Kidney (tissue), 14 donors: ENCODE data around the gene ZMIZ2. TPM values are rescaled to one million over a fixed set of nuclear protein-coding genes. Genes with fewer than 3 reads are reported as not detected.

Experiments
- DNase-seq, 5 donors: peaks; one replicate each; pipeline ENCODE4 v3.0.0-alpha.2; 2013 to 2020
- FAIRE-seq: peaks from 2 replicates; lab custom pipeline; 2012; peaks lifted over from hg19 to GRCh38; lab: Jason Lieb, UNC
- H3K27ac ChIP-seq, 2 donors: one replicate each; pipeline ENCODE4 v1.7.0; 2013; ENCODE audit warnings: low read depth in 2 of 2, low read length in 2 of 2, inconsistent platforms in 1 of 2
- H3K27me3 ChIP-seq: one replicate; pipeline ENCODE4 v1.7.1; 2013; ENCODE audit warnings: low read length, inconsistent platforms; ENCODE audit not compliant: control insufficient read depth, insufficient read depth
- H3K36me3 ChIP-seq, 3 donors: one replicate each; pipeline versions ENCODE4 v1.7.0 to v1.7.1; 2013; ENCODE audit warnings: low read length in 3 of 3, control low read depth in 1 of 3, inconsistent platforms in 1 of 3; ENCODE audit not compliant: insufficient read depth in 3 of 3, control insufficient read depth in 2 of 3
- H3K4me1 ChIP-seq, 3 donors: one replicate each; pipeline versions ENCODE4 v1.7.0 to v1.7.1; 2013; ENCODE audit warnings: low read length in 3 of 3, inconsistent platforms in 1 of 3, low read depth in 1 of 3; ENCODE audit not compliant: control insufficient read depth in 2 of 3, insufficient read depth in 2 of 3
- H3K4me3 ChIP-seq, 3 donors: one replicate each; pipeline versions ENCODE4 v1.7.0 to v1.8.1; 2013; ENCODE audit warnings: low read length in 3 of 3, control low read depth in 1 of 3, inconsistent platforms in 1 of 3
- H3K9ac ChIP-seq, 3 donors: one replicate each; pipeline versions ENCODE4 v1.7.0 to v1.7.1; 2013; ENCODE audit warnings: low read length in 3 of 3, control low read depth in 1 of 3, inconsistent platforms in 1 of 3
- H3K9me3 ChIP-seq, 3 donors: one replicate each; pipeline versions ENCODE4 v1.7.0 to v1.7.1; 2013; ENCODE audit warnings: low read length in 3 of 3, control low read depth in 1 of 3, inconsistent platforms in 1 of 3; ENCODE audit not compliant: control insufficient read depth in 2 of 3, insufficient read depth in 1 of 3
- intact Hi-C: fragments of 100-400 bp; cut with DNase I; formaldehyde crosslinking; loops from one replicate; pipeline ENCODE4 v1.11.1; 2022
- polyA plus RNA-seq: library from polyadenylated mRNA; stranded (reverse); fragments of 350-450 nt; fragmentation: Illumina TruSeq; extraction: RNeasy Lipid Tissue Mini Kit (QIAGEN cat#74804); gene quantifications from one replicate; pipeline ENCODE4 v1.2.3, GENCODE V29; 2014; ENCODE audit warnings: low read depth, low replicate concordance; ENCODE audit not compliant: insufficient read depth
- total RNA-seq: library from RNA; stranded (reverse); fragmentation: NEBNext Ultra II Directional; extraction: Animal tissue kit (Norgen Biotek cat#: 25700); gene quantifications from one replicate; pipeline ENCODE4 v1.2.1, GENCODE V29; 2021
- TF ChIP-seq, protein P1 (sequence below): IDR thresholded peaks from 3 replicates; pipeline ENCODE4 v1.5.1; 2012; ENCODE audit warnings: mild to moderate bottlenecking, moderate library complexity, borderline replicate concordance; ENCODE audit not compliant: insufficient read depth; ENCODE audit errors: extremely low read depth
- donor health status: control.
- donor health status: control.
- donor health status: control.
- donor health status: control.
- donor health status: control.
- donor health status: DM: yes; HTN: yes; CAD: no.
- donor health status: Normal renal cell carcinoma (clear cell type).

The ZMIZ2 gene
- total and polyA plus RNA-seq, 2 donors from 2014 or later = 30.5 to 127 TPM

DNA sequence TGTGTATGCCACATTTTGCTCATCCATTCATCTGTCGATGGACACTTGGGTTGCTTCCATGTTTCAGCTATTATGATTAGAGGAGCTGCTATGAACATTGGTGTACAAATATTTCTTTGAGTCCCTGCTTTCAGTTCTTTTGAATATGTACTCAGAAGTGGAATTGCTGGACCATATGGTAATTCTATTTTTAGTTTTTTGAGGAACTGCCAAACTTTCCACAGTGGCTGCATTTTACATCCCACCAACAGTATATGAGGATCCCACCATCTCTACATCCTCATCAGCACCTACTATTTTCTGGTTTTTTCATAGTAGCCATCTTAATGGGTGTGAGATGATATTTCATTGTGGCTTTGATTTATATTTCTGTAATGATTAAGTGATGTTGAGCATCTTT is 44.7 kb upstream of the ZMIZ2 start:
- peak in 1 of 5 donors; percentile 9 for DNase-seq
- TF ChIP-seq, protein P1, sequence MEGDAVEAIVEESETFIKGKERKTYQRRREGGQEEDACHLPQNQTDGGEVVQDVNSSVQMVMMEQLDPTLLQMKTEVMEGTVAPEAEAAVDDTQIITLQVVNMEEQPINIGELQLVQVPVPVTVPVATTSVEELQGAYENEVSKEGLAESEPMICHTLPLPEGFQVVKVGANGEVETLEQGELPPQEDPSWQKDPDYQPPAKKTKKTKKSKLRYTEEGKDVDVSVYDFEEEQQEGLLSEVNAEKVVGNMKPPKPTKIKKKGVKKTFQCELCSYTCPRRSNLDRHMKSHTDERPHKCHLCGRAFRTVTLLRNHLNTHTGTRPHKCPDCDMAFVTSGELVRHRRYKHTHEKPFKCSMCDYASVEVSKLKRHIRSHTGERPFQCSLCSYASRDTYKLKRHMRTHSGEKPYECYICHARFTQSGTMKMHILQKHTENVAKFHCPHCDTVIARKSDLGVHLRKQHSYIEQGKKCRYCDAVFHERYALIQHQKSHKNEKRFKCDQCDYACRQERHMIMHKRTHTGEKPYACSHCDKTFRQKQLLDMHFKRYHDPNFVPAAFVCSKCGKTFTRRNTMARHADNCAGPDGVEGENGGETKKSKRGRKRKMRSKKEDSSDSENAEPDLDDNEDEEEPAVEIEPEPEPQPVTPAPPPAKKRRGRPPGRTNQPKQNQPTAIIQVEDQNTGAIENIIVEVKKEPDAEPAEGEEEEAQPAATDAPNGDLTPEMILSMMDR = no peak
- no peak for FAIRE-seq
- Histone ChIP-seq H3K9me3 (no peaks in the 10 kb centered on the region), H3K4me3 (no peak overlapping the region), H3K27ac (no peak overlapping the region), H3K9ac (no peak overlapping the region), H3K27me3 (no peaks in the 10 kb centered on the region), H3K4me1 (no peaks in the 10 kb centered on the region), H3K36me3 (peaks cover 2 to 34% (median 12%) of the 10 kb centered on the region in 3 donors)
- intact Hi-C loops = no loop called here

DNA sequence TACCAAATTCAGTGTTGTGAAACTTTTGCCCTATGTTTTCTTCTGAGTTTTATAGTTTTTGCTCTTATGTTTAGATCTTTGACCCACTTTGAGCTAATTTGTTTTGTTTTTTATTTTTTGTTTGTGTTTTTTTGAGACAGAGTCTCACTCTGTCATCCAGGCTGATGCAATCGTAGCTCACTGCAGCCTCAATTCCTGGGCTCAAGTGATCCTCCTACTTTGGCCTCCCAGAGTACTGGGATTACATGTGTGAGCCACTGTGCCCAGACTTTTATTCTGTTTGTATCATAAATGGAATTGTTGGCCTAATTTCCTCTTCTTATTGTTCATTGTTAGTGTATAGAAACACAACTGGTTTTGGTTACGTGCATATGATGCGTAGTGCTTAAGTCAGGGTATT is 43.2 kb upstream of the ZMIZ2 start:
- Histone ChIP-seq H3K4me1 (no peaks in the 10 kb centered on the region), H3K27me3 (no peaks in the 10 kb centered on the region), H3K4me3 (no peak overlapping the region), H3K9me3 (no peaks in the 10 kb centered on the region), H3K27ac (no peak overlapping the region), H3K36me3 (peaks cover 2 to 30% (median 11%) of the 10 kb centered on the region in 3 donors), H3K9ac (no peak overlapping the region)
- FAIRE-seq = no peak
- DNase-seq = no peak
- TF ChIP-seq, protein P1 = no peak
- intact Hi-C loops = no loop called here

DNA sequence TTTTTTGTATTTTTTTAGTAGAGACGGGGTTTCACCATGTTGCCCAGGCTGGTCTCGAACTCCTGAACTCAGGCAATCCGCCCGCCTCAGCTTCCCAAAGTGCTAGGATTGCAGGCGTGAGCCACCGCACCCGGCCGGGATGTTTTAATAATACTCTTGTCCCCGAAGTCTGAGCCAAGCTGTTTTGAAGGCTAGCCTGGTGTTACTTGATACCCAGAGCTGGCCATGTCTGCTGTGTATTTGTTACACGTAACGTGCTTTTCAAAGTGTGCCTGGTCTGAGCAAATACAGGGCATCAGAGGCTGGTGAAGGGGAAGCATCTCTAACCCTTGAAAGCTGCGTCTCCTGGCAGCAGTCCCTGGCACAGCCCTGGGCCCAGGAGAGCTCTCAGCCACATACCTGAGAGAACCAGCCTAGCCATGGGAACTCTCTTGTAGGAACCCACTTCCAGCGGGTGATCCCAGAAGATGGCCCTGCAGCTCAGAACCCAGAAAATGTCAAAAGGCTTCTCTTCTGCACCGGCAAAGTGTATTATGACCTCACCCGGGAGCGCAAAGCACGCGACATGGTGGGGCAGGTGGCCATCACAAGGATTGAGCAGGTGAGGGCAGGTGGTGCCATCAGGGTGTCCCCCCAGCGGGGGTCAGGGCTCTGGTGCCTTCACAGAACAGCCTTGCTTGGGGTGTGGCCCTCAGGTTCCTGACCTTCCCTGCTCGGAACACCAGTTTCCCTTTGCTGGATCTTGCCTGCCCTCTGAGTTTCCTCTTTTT is 41.7 kb upstream of the ZMIZ2 start:
- FAIRE-seq (no peak), DNase-seq (no peak)
- H3K4me3 ChIP-seq = no peak overlapping the region
- H3K36me3 ChIP-seq = peaks cover 2 to 23% (median 11%) of the 10 kb centered on the region in 3 donors
- TF ChIP-seq, protein P1 = no peak
- H3K27me3 ChIP-seq = no peaks in the 10 kb centered on the region
- no peaks in the 10 kb centered on the region for H3K4me1 ChIP-seq
- H3K9me3 ChIP-seq = no peaks in the 10 kb centered on the region
- H3K9ac ChIP-seq = no peak overlapping the region
- H3K27ac ChIP-seq = no peak overlapping the region
- intact Hi-C loops = no loop called here
